HG02870 (cell line): ENCODE results near the gene PARP9.
A peak's percentile ranks its signal among the peaks of the same experiment; 100 is the strongest.
"Not testable (repeated sequence)": the region's sequence is repeated elsewhere in the genome, so short reads cannot be mapped to it uniquely, and the experiment has no call there.

Source experiments
- ATAC-seq: cut with Tn5 transposase; IDR thresholded peaks from one replicate; pipeline ENCODE4 v1.9.1; 2021; ENCODE audit warnings: mild to moderate bottlenecking, moderate library complexity; ENCODE audit not compliant: unreplicated experiment

Gene PARP9

GRCh38 chr3:122576174-122576940 lies 12.3 kb upstream of the PARP9 start:
- ATAC-seq: peak; percentile 84

- ATAC-seq: no peak
Measured at GRCh38 chr3:122572940-122573412, 8.9 kb upstream of the PARP9 start.

DNA sequence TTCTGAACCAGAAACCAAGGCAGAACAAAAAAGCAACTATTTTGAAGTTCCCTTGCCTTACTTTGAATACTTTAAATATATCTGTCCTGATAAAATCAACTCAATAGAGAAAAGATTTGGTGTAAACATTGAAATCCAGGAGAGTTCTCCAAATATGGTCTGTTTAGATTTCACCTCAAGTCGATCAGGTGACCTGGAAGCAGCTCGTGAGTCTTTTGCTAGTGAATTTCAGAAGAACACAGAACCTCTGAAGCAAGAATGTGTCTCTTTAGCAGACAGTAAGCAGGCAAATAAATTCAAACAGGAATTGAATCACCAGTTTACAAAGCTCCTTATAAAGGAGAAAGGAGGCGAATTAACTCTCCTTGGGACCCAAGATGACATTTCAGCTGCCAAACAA lies 4.7 kb upstream of the PARP9 start:
- no peak for ATAC-seq

- ATAC-seq: not testable (repeated sequence)
Measured at GRCh38 chr3:122568131-122568530, 4.0 kb upstream of the PARP9 start.

DNA sequence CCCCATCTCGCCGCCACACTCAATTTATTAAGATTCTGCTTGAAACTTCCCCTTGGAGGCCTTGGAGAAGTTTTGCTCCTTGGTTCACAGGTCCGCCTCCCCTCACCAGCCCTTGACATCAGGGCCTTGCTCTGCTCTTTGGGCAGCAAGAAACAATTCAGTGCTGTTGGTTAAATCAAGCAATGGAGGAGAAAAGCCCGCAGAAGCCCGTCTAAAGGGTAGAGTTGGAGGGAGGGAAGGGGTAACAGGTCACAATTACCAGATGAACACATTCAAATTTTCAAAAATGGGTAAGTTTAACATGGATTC lies 429 bp downstream of the PARP9 start:
- no peak for ATAC-seq

DNA sequence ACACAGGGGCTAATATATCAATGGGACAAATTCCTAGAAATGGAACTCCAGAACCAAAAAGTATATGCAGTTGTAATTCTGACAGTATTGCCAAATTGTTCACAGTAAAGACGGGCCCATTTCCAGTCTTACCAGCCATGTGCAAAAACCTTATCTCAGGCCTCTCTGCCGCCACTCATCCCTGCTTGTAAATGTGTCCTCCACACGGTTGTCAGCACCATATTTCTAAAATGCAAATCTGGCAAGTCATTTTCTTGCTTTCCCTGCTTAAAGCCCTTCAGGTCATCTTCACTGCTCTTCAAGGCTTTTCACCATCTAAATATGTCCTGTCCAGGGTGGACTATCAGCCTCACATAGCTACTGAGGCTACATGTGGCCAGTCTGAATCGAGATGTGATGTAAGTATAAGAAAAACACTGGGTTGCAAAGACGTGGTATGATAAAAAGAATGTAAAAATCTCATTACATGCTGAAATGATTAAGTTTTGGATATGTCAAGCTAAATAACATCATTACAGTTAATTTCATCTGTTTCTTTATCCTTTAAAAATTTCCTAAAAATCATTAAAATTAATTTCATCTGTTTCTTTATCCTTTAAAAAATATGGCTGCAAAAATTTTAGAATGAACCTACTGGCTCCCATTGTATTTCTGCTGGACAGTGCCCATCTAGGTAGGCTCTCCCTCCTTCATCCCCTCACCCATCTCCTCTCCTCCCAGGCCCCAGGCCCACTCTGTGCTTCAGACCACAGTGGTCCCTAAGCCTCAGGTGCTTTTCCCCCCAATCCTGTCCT lies 980 bp downstream of the PARP9 start:
- no peak for ATAC-seq

GRCh38 chr3:122560680-122561079 lies 3.4 kb downstream of the PARP9 start:
- ATAC-seq: no peak

DNA sequence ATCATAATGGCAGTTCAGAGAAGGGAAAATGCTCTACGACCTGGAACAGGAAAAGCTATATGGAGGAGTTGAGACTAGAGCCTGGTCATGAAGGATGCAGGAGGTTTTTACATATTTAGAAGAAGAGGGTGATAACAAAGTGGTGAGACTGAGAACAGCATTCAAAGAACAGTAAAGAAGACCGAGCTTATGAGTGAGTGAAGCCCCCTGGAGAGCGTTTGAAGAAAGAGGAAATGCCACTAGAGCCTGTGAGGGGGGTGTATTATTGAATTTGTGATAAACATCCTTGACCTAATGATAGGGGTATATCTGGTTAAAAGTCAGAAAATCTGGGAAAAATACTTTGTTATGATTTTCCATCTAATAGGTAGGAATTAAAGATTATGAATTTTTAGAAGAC lies 4.2 kb downstream of the PARP9 start:
- ATAC-seq: no peak

DNA sequence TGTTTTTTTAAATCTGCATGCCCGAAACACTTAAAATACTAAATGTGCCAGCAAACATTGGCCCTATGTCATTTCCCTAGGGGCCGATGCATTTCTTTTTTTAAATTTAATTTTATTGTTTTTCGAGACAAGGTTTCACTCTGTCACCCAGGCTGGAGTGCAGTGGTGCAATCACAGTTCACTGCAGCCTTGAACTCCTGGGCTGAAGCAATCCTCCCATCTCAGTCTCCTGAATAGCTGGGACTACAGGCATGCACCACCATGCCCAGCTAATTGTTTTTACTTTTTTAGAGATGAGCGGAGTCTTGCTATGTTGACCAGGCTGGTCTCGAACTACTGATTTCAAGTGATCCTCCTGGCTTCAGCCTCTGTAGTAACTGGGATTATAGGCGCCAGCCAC lies 5.5 kb downstream of the PARP9 start:
- ATAC-seq: no peak

DNA sequence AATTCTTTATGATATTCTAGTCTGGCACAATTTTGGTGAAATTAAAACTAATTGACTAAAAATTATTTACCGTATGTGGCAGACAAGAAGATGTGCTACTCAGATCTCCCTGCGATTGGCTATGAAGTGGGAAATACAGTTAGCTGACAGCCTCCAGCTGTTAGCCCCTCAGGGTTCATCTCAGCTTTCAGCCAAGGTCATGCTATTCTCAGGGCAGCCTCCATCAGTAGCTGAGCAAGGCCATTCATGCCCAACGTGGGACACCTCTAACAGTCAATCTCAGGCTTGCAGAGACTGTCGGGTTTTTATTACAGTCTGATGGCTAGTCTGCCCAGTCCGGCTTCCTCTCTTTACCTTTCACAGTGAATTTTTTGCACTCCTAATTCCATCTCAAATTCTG lies 6.7 kb downstream of the PARP9 start:
- ATAC-seq: no peak

GRCh38 chr3:122555275-122556071 lies 8.6 kb downstream of the PARP9 start:
- no peak for ATAC-seq

- ATAC-seq: no peak
Measured at GRCh38 chr3:122553171-122553570, 10.9 kb downstream of the PARP9 start.

- ATAC-seq: no peak
Measured at GRCh38 chr3:122548619-122549018, 15.5 kb downstream of the PARP9 start.

DNA sequence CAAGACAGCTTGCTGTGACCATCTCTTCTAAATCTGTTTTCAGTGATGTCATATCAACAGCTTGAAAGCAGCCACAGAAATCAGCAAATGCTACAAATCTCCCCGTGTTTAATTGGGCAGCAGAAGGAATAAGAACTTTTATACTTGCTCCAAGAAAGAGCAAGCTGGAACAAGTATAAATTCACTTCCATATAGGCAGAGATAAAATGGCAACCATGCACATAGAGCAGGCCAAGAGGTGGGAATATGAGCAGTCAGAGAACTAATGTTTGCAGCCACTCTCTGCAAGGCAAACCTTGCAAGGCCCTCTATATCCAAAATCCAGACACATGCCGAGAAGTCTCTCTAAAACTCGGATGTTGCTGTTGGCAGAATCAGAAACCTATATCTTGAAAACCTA lies 16.0 kb downstream of the PARP9 start:
- no peak for ATAC-seq

- ATAC-seq: no peak
Measured at GRCh38 chr3:122546151-122546550, 17.9 kb downstream of the PARP9 start.

GRCh38 chr3:122538956-122539490 lies 25.1 kb downstream of the PARP9 start:
- ATAC-seq: no peak

- no peak for ATAC-seq
Measured at GRCh38 chr3:122536632-122537001, 27.5 kb downstream of the PARP9 start.

GRCh38 chr3:122535964-122536631 lies 28.0 kb downstream of the PARP9 start:
- ATAC-seq: no peak

DNA sequence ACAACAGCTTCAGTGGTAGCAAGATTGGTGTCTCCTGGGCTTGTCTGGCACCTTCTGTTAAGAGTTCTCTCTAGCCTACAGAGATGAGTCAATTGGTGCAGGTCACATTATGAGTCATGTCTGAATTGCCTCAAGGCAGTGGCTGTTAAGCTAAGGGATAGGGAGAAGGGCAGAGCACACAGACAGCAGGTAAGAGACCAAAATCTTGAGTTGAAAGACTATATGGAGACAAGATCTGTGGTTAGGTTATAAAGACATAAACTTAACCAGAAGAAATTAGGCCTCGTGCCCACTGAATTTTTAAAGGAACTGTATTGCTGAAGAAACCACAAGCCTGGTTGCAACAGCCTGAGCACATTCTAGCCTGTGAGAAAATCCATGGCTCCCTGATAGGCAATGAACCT lies 30.2 kb downstream of the PARP9 start:
- ATAC-seq: peak; percentile 100

DNA sequence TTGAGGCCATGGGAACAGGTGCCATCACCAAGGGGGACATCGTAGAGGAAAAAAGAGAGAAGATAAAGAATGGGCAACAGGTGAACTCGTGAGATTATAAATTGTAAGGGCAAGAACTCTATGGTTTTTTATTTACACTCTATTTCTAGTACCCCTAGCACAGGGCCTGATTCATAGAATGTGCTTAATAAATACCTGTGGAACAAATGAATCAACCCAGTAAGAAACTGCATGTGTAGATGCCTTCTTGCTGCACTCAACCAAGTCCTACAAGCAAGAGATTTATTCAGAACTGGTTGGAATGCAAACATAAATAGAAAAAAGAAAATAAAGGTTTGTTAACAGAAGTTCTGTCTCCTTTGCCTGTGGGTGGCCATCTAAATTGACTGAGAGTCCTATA lies 30.6 kb downstream of the PARP9 start:
- ATAC-seq: no peak

DNA sequence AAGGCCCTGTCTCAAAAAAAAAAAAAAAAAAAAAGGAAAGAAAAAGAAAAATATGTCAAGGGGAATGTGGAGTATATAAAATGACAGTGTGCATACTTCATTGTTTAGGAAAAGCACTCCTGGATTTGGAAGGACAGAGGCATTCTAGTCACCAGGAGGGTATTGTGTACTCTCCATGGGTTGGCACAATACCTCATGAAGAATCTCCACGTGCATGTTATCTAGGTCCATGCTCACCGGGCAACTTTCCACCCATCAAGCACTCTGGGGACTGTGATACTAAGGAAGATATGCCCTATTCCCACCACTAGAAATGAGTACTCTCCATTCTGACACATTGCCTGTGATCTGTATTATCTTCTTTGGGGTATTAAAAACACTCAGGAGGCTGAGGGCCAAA lies 33.9 kb downstream of the PARP9 start:
- no peak for ATAC-seq
